HUES6 (cell line): ENCODE results near the gene HNRNPAB.
A peak's percentile ranks its signal among the peaks of the same experiment; 100 is the strongest.

Experiments
- H3K27ac ChIP-seq: 2 replicates; pipeline ENCODE4 v1.7.0; 2013; ENCODE audit warnings: low read depth, mild to moderate bottlenecking, low read length, inconsistent platforms
- H3K27me3 ChIP-seq: 2 replicates; pipeline ENCODE4 v1.6.1; 2013; ENCODE audit warnings: low read length; ENCODE audit not compliant: control insufficient read depth, insufficient read depth
- H3K36me3 ChIP-seq: 2 replicates; pipeline ENCODE4 v1.6.1; 2013; ENCODE audit warnings: low read length; ENCODE audit not compliant: control insufficient read depth, insufficient read depth
- H3K4me1 ChIP-seq: 2 replicates; pipeline ENCODE4 v1.6.1; 2013; ENCODE audit warnings: low read length; ENCODE audit not compliant: control insufficient read depth, insufficient read depth
- H3K4me3 ChIP-seq: 2 replicates; pipeline ENCODE4 v1.5.1; 2013; ENCODE audit warnings: low read depth, low read length
- H3K9ac ChIP-seq: one replicate; pipeline ENCODE4 v1.6.1; 2013; ENCODE audit warnings: mild to moderate bottlenecking, low read length
- H3K9me3 ChIP-seq: 2 replicates; pipeline ENCODE4 v1.6.1; 2013; ENCODE audit warnings: low read depth, low read length; ENCODE audit not compliant: control insufficient read depth, insufficient read depth

HNRNPAB gene

GRCh38 chr5:178206166-178207101, 2.1 kb downstream of the HNRNPAB start:
- peaks cover 3% of the 10 kb centered on the region; the same call in 1 of the 2 replicates for H3K4me1 ChIP-seq
- H3K27me3 ChIP-seq = no peaks in the 10 kb centered on the region
- H3K27ac ChIP-seq = no peak overlapping the region
- H3K9ac ChIP-seq = peak overlapping the region; percentile 96
- peaks cover 62% of the 10 kb centered on the region for H3K36me3 ChIP-seq
- peak overlapping the region; percentile 78 for H3K4me3 ChIP-seq
- no peaks in the 10 kb centered on the region for H3K9me3 ChIP-seq

- Histone ChIP-seq H3K4me3 (peak overlapping the region; percentile 78), H3K27ac (no peak overlapping the region), H3K9me3 (no peaks in the 10 kb centered on the region), H3K4me1 (peaks cover 3% of the 10 kb centered on the region; the same call in 1 of the 2 replicates), H3K27me3 (no peaks in the 10 kb centered on the region), H3K36me3 (peaks cover 72% of the 10 kb centered on the region), H3K9ac (no peak overlapping the region)
Measured at GRCh38 chr5:178207183-178207916, 3.0 kb downstream of the HNRNPAB start.

- Histone ChIP-seq H3K4me1 (peaks cover 3% of the 10 kb centered on the region; the same call in 1 of the 2 replicates), H3K27me3 (no peaks in the 10 kb centered on the region), H3K4me3 (no peak overlapping the region), H3K9ac (no peak overlapping the region), H3K27ac (no peak overlapping the region), H3K36me3 (peaks cover 77% of the 10 kb centered on the region), H3K9me3 (no peaks in the 10 kb centered on the region)
Measured at GRCh38 chr5:178207917-178208280, 3.6 kb downstream of the HNRNPAB start.

- Histone ChIP-seq H3K27ac (no peak overlapping the region), H3K27me3 (no peaks in the 10 kb centered on the region), H3K4me3 (no peak overlapping the region), H3K4me1 (peaks cover 3% of the 10 kb centered on the region; the same call in 1 of the 2 replicates), H3K9me3 (no peaks in the 10 kb centered on the region), H3K36me3 (peaks cover 85% of the 10 kb centered on the region), H3K9ac (no peak overlapping the region)
Measured at GRCh38 chr5:178208540-178209227, 4.4 kb downstream of the HNRNPAB start.

- no peak overlapping the region for H3K9ac ChIP-seq
- no peaks in the 10 kb centered on the region for H3K27me3 ChIP-seq
- peaks cover 3% of the 10 kb centered on the region; the same call in 1 of the 2 replicates for H3K4me1 ChIP-seq
- peaks cover 93% of the 10 kb centered on the region for H3K36me3 ChIP-seq
- no peak overlapping the region for H3K4me3 ChIP-seq
- H3K9me3 ChIP-seq = no peaks in the 10 kb centered on the region
- H3K27ac ChIP-seq = no peak overlapping the region
Measured at GRCh38 chr5:178209334-178210072, 5.2 kb downstream of the HNRNPAB start.

- Histone ChIP-seq H3K27ac (no peak overlapping the region), H3K36me3 (peaks cover 99% of the 10 kb centered on the region), H3K27me3 (no peaks in the 10 kb centered on the region), H3K4me3 (no peak overlapping the region), H3K9me3 (no peaks in the 10 kb centered on the region), H3K9ac (no peak overlapping the region), H3K4me1 (peaks cover 3% of the 10 kb centered on the region; the same call in 1 of the 2 replicates)
Measured at GRCh38 chr5:178210073-178210535, 5.8 kb downstream of the HNRNPAB start.

- no peak overlapping the region for H3K4me3 ChIP-seq
- no peak overlapping the region for H3K9ac ChIP-seq
- no peak overlapping the region for H3K27ac ChIP-seq
- H3K4me1 ChIP-seq = peaks cover 3% of the 10 kb centered on the region; the same call in 1 of the 2 replicates
- H3K36me3 ChIP-seq = peaks cover 100% of the 10 kb centered on the region
- H3K9me3 ChIP-seq = no peaks in the 10 kb centered on the region
- H3K27me3 ChIP-seq = no peaks in the 10 kb centered on the region
Measured at GRCh38 chr5:178210686-178211085, 6.4 kb downstream of the HNRNPAB start.

GRCh38 chr5:178211095-178212048, 7.0 kb downstream of the HNRNPAB start:
- Histone ChIP-seq H3K4me1 (peaks cover 2% of the 10 kb centered on the region), H3K36me3 (peaks cover 100% of the 10 kb centered on the region), H3K9ac (no peak overlapping the region), H3K27ac (no peak overlapping the region), H3K9me3 (no peaks in the 10 kb centered on the region), H3K27me3 (no peaks in the 10 kb centered on the region), H3K4me3 (no peak overlapping the region)

- Histone ChIP-seq H3K4me1 (no peaks in the 10 kb centered on the region; the same call in 1 of the 2 replicates), H3K36me3 (peaks cover 99% of the 10 kb centered on the region), H3K9ac (no peak overlapping the region), H3K27ac (no peak overlapping the region), H3K4me3 (no peak overlapping the region), H3K9me3 (no peaks in the 10 kb centered on the region), H3K27me3 (no peaks in the 10 kb centered on the region)
Measured at GRCh38 chr5:178212241-178213002, 8.1 kb downstream of the HNRNPAB start.
